ENCODE data around the gene OR10AD1. TPM values are rescaled to one million over a fixed set of nuclear protein-coding genes. Genes with fewer than 3 reads are reported as not detected.

The OR10AD1 gene
- total RNA-seq, 1 donor from 2014 or later, result not detected

DNA sequence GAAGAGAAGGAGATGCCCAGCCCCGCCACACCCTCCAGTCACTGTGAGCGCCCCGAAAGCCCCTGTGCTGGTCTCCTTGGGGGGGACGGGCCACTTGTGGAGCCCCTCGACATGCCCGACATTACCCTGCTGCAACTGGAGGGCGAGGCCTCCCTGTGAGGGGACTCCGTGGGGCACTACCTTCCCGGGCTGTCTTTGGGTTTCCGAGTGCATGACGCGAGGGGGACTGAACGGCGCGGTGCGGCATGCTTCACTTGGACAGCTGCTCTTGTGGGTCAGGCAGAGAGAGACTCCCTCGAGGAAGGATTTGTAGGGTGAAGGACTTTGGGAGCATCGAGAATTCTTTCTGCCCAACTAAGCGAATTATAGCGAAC lies 18.6 kb downstream of the OR10AD1 start:
- H2AFZ ChIP-seq (replicated peaks), result peak overlapping the region; percentile 93
- no peaks in the 10 kb centered on the region for H3K9me3 ChIP-seq (ENCODE audit: low read depth)
- TF ChIP-seq EZH2 (IDR thresholded peaks at IDR 0.05) (peak; percentile 76), EZH2phosphoT487 (IDR thresholded peaks at IDR 0.05) (no peak)
- TF ChIP-seq, protein P1, sequence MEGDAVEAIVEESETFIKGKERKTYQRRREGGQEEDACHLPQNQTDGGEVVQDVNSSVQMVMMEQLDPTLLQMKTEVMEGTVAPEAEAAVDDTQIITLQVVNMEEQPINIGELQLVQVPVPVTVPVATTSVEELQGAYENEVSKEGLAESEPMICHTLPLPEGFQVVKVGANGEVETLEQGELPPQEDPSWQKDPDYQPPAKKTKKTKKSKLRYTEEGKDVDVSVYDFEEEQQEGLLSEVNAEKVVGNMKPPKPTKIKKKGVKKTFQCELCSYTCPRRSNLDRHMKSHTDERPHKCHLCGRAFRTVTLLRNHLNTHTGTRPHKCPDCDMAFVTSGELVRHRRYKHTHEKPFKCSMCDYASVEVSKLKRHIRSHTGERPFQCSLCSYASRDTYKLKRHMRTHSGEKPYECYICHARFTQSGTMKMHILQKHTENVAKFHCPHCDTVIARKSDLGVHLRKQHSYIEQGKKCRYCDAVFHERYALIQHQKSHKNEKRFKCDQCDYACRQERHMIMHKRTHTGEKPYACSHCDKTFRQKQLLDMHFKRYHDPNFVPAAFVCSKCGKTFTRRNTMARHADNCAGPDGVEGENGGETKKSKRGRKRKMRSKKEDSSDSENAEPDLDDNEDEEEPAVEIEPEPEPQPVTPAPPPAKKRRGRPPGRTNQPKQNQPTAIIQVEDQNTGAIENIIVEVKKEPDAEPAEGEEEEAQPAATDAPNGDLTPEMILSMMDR (IDR thresholded peaks at IDR 0.05), result no peak
- Mint-ChIP-seq H3K27ac (no peak overlapping the region), H3K36me3 (no peaks in the 10 kb centered on the region), H3K9me3 (no peaks in the 10 kb centered on the region), H3K4me1 (peaks cover 31% of the 10 kb centered on the region), H3K27me3 (ENCODE audit: insufficient read depth, low read depth) (peaks cover 14% of the 10 kb centered on the region), H3K4me3 (peak overlapping the region; percentile 91)
- no peaks in the 10 kb centered on the region for H3K36me3 ChIP-seq
- peak; percentile 20 for DNase-seq (ENCODE audit: low spot score)
- peak overlapping the region; percentile 79 for H3K4me2 ChIP-seq
- peaks cover 23% of the 10 kb centered on the region for H3K4me1 ChIP-seq
- no peaks in the 10 kb centered on the region for H4K20me1 ChIP-seq (ENCODE audit: low read depth)
- H3F3A ChIP-seq (ENCODE audit: low read depth), result peaks cover 30% of the 10 kb centered on the region
- no peak overlapping the region for H3K27ac ChIP-seq
- H3K4me3 ChIP-seq, result peak overlapping the region; percentile 76
- no peak overlapping the region for H3K9ac ChIP-seq
- H3K79me2 ChIP-seq (ENCODE audit: low read depth), result no peaks in the 10 kb centered on the region
- H3K27me3 ChIP-seq, result peaks cover 71% of the 10 kb centered on the region

DNA sequence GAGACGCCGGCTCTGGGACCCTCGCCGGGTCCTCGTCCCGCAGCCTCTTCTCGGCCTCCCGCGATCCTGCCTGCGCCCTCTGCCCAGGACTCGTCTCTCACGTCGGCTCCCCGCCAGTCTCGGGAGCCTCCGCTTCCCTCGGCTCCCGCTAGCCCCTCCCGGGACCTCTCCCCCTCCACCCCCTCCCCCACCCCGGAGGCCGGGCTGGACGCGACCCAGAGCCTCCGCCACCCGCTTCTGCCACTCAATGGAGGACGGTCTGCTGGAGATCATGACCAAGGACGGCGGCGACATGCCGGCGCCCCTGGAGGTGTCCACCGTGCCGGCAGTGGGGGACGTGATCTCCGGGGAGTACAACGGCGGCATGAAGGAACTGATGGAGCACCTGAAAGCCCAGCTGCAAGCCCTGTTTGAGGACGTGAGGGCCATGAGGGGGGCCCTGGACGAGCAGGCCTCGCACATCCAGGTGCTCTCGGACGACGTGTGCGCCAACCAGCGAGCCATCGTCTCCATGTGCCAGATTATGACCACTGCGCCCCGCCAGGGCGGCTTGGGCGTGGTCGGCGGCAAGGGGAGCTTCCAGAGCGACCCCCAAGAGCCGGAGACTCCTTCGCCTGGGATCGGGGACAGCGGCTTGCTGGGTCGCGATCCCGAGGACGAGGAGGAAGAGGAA lies 19.1 kb downstream of the OR10AD1 start:
- peaks cover 30% of the 10 kb centered on the region for H3F3A ChIP-seq (ENCODE audit: low read depth)
- no peaks in the 10 kb centered on the region for H3K79me2 ChIP-seq (ENCODE audit: low read depth)
- H3K36me3 Mint-ChIP-seq, result no peaks in the 10 kb centered on the region
- peaks cover 14% of the 10 kb centered on the region for H3K27me3 Mint-ChIP-seq (ENCODE audit: insufficient read depth, low read depth)
- peak overlapping the region; percentile 79 for H3K4me2 ChIP-seq
- H2AFZ ChIP-seq (replicated peaks), result peak overlapping the region; percentile 93
- H3K4me3 ChIP-seq, result peak overlapping the region; percentile 76
- no peaks in the 10 kb centered on the region for H3K9me3 Mint-ChIP-seq
- peak; percentile 84 for TF ChIP-seq EZH2 (IDR thresholded peaks at IDR 0.05)
- no peak for TF ChIP-seq EZH2phosphoT487 (IDR thresholded peaks at IDR 0.05)
- DNase-seq (ENCODE audit: low spot score), result peak; percentile 64
- H3K27me3 ChIP-seq, result peaks cover 73% of the 10 kb centered on the region
- peak overlapping the region; percentile 91 for H3K4me3 Mint-ChIP-seq
- no peak overlapping the region for H3K9ac ChIP-seq
- peaks cover 31% of the 10 kb centered on the region for H3K4me1 Mint-ChIP-seq
- no peaks in the 10 kb centered on the region for H4K20me1 ChIP-seq (ENCODE audit: low read depth)
- no peak overlapping the region for H3K27ac ChIP-seq
- no peaks in the 10 kb centered on the region for H3K36me3 ChIP-seq
- H3K9me3 ChIP-seq (ENCODE audit: low read depth), result no peaks in the 10 kb centered on the region
- H3K4me1 ChIP-seq, result peaks cover 23% of the 10 kb centered on the region
- no peak overlapping the region for H3K27ac Mint-ChIP-seq

DNA sequence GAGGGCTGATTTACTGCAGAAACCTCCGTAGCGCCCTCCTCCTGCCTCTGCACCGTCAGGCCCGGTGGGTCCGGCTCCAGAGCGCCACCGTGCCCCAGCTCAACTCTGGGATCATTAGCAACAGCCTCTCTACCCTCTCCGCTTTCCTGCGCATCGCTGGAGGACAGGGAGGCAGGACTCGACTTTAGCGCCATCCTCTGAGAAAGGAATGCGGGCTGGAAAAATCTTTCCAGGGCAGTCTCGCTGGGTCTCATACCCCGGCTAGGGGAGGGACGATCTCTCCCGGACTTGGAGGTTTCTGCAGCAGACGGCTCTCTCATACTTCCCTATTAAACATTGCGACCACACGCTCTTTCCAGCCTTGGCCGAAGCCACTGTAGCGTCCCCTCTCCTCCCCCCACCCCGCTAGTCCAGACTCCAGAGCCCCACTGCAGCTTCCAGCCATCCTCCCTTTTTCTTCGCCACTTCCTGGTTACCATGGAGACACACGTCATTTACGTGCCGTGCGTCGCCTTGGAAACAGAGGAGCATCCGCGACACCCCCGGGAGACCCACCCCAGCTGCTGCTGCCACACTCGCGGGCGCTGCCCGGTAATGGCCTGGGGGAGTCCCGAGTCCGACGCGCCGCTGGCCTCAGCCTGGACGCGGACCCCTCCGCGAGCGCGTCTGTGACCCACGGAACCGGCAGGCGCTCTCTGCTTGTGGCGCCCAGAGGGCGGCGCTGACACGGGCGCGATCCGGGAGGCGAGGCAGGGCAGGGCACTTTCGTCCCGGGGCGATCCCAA lies 19.8 kb downstream of the OR10AD1 start, which contains the start of gene CCDC184:
CCDC184 (plus strand) TSS at position 554 of the 785 bp plus-strand sequence. CDS start 479 bp downstream, outside the sequence.
- Histone ChIP-seq H3F3A (ENCODE audit: low read depth) (peaks cover 30% of the 10 kb centered on the region), H3K4me3 (peak within 1 kb of the TSS; percentile 76), H3K4me1 (peaks cover 23% of the 10 kb centered on the region), H3K9ac (no peak within 1 kb of the TSS), H3K36me3 (no peaks in the 10 kb centered on the region), H3K27ac (no peak within 1 kb of the TSS), H2AFZ (replicated peaks) (peak within 1 kb of the TSS; percentile 93), H3K27me3 (peaks cover 73% of the 10 kb centered on the region), H4K20me1 (ENCODE audit: low read depth) (no peaks in the 10 kb centered on the region), H3K4me2 (peak within 1 kb of the TSS; percentile 79), H3K9me3 (ENCODE audit: low read depth) (no peaks in the 10 kb centered on the region), H3K79me2 (ENCODE audit: low read depth) (no peaks in the 10 kb centered on the region)
- Mint-ChIP-seq H3K4me1 (peaks cover 31% of the 10 kb centered on the region), H3K9me3 (no peaks in the 10 kb centered on the region), H3K4me3 (peak within 1 kb of the TSS; percentile 91), H3K27me3 (ENCODE audit: insufficient read depth, low read depth) (peaks cover 14% of the 10 kb centered on the region), H3K36me3 (no peaks in the 10 kb centered on the region), H3K27ac (peak within 1 kb of the TSS; percentile 50)
- DNase-seq (ENCODE audit: low spot score), result peak; percentile 94
- TF ChIP-seq, protein P1 (IDR thresholded peaks at IDR 0.05), result peak; percentile 51
- TF ChIP-seq EZH2 (IDR thresholded peaks at IDR 0.05), result no peak

Data from neural progenitor cell (in vitro differentiated cells).